B cell (primary cell): ENCODE results near the gene SOD3. TPM values are rescaled to one million over a fixed set of nuclear protein-coding genes. Genes with fewer than 3 reads are reported as not detected.

Source experiments
- ATAC-seq: fragments of 200-7000 bp; cut with Tn5 transposase; one replicate; pipeline ENCODE4 v1.10.0; 2021; ENCODE audit warnings: low read depth, mild to moderate bottlenecking, moderate number of reproducible peaks, moderate library complexity
- CTCF ChIA-PET: fragments of 350-600 bp; sonication (Branson Sonifier 250); formaldehyde crosslinking; loops from one replicate; lab custom pipeline; 2021; ENCODE audit warnings: antibody characterized with exemption, inconsistent platforms; lab: Charles Lee
- POLR2A ChIA-PET: fragments of 350-600 bp; sonication (Branson Sonifier 250); formaldehyde crosslinking; loops from one replicate; lab custom pipeline; 2021; ENCODE audit warnings: antibody characterized with exemption; lab: Charles Lee
- DNase-seq: peaks from one replicate; pipeline ENCODE4 v3.0.0; 2013
- H2AFZ ChIP-seq: 2 replicates; pipeline ENCODE4 v1.6.1; 2012; ENCODE audit warnings: mild to moderate bottlenecking, low read depth, low read length; ENCODE audit not compliant: insufficient read depth, poor library complexity, severe bottlenecking
- H3K27ac ChIP-seq, 2 donors: 1 replicate in 1 of 2; 2 replicates in 1 of 2; pipeline ENCODE4 v1.5.1; 2012 to 2013; ENCODE audit warnings: low read length in 2 of 2, mild to moderate bottlenecking in 2 of 2, moderate library complexity in 1 of 2
- H3K27me3 ChIP-seq, 4 experiments: fragments of 200-600 bp in 1 of 4; sonication (generic) in 1 of 4; replicated peaks in 1 of 4; 1 replicate in 2 of 4; 2 replicates in 2 of 4; pipeline versions ENCODE4 v1.6.1 to v1.7.0; 2013 to 2016; ENCODE audit warnings: low read length in 3 of 4, mild to moderate bottlenecking in 2 of 4, mixed read lengths in 1 of 4, moderate library complexity in 1 of 4; ENCODE audit not compliant: insufficient read depth in 4 of 4, control insufficient read depth in 3 of 4; ENCODE audit errors: control extremely low read depth in 1 of 4
- H3K36me3 ChIP-seq, 2 experiments: replicated peaks in 1 of 2; 1 replicate in 1 of 2; 2 replicates in 1 of 2; pipeline versions ENCODE4 v1.6.1 to v1.7.1; 2013; ENCODE audit warnings: low read length in 1 of 2; ENCODE audit not compliant: insufficient read depth in 2 of 2, control insufficient read depth in 1 of 2; ENCODE audit errors: control extremely low read depth in 1 of 2, extremely low read depth in 1 of 2
- H3K4me1 ChIP-seq, 2 donors: fragments of 200-600 bp in 1 of 2; sonication (generic) in 1 of 2; 1 replicate in 1 of 2; 2 replicates in 1 of 2; pipeline versions ENCODE4 v1.5.1 to v1.6.1; 2013 to 2017; ENCODE audit warnings: low read length in 2 of 2; ENCODE audit not compliant: control insufficient read depth in 2 of 2, insufficient read depth in 2 of 2
- H3K4me2 ChIP-seq: replicated peaks from 2 replicates; pipeline ENCODE3; 2012; ENCODE audit warnings: mild to moderate bottlenecking, low read depth, low read length; ENCODE audit not compliant: poor library complexity, severe bottlenecking
- H3K4me3 ChIP-seq, 5 experiments: fragments of 200-600 bp in 1 of 5; sonication (generic) in 1 of 5; 1 replicate in 3 of 5; 2 replicates in 2 of 5; pipeline versions ENCODE4 v1.5.1 to v1.7.0; 2011 to 2016; ENCODE audit warnings: low read length in 4 of 5, mild to moderate bottlenecking in 4 of 5, low read depth in 2 of 5, control low read depth in 1 of 5, moderate library complexity in 1 of 5; ENCODE audit not compliant: insufficient read depth in 1 of 5; ENCODE audit errors: control extremely low read depth in 1 of 5, extremely low read depth in 1 of 5
- H3K79me2 ChIP-seq: fragments of 200-600 bp; sonication (generic); one replicate; pipeline ENCODE4 v1.6.0; 2016; ENCODE audit warnings: low read length; ENCODE audit not compliant: control insufficient read depth, insufficient read depth
- H3K9ac ChIP-seq: fragments of 200-600 bp; sonication (generic); 2 replicates; pipeline ENCODE4 v1.6.1; 2017; ENCODE audit warnings: mild to moderate bottlenecking, low read length, moderate library complexity
- H3K9me3 ChIP-seq, 3 donors: one replicate each; pipeline versions ENCODE4 v1.6.1 to v1.7.1; 2013; ENCODE audit warnings: low read length in 2 of 3; ENCODE audit not compliant: control insufficient read depth in 2 of 3, insufficient read depth in 1 of 3; ENCODE audit errors: control extremely low read depth in 1 of 3
- H4K20me1 ChIP-seq: 2 replicates; pipeline ENCODE4 v1.6.0; 2012; ENCODE audit warnings: mild to moderate bottlenecking, low read length; ENCODE audit not compliant: insufficient read depth, control insufficient read depth, poor library complexity, severe bottlenecking
- H3K27ac Mint-ChIP-seq: one replicate; pipeline ENCODE4 v1.8.0; 2021; ENCODE audit warnings: mixed read lengths
- H3K27me3 Mint-ChIP-seq: one replicate; pipeline ENCODE4 v1.8.0; 2021; ENCODE audit warnings: mixed read lengths
- H3K4me1 Mint-ChIP-seq: one replicate; pipeline ENCODE4 v1.8.0; 2021; ENCODE audit warnings: mixed read lengths
- H3K4me3 Mint-ChIP-seq: one replicate; pipeline ENCODE4 v1.8.0; 2021; ENCODE audit warnings: mixed read lengths
- H3K9me3 Mint-ChIP-seq: one replicate; pipeline ENCODE4 v1.8.0; 2022; ENCODE audit warnings: mixed read lengths; ENCODE audit not compliant: insufficient read depth
- EZH2 ChIP-seq: IDR thresholded peaks from 2 replicates; pipeline ENCODE4 v1.6.1; 2012; ENCODE audit warnings: borderline replicate concordance, low read depth, mild to moderate bottlenecking, moderate library complexity, low read length; ENCODE audit not compliant: insufficient read depth, poor library complexity, severe bottlenecking
- WGBS: methylation state at CpG from one replicate; pipeline ENCODE4 v1.1.5; 2013; ENCODE audit warnings: missing lambda C conversion rate; ENCODE audit not compliant: insufficient coverage; 5-methylcytosine and 5-hydroxymethylcytosine counted together
- intact Hi-C: fragments of 100-400 bp; cut with micrococcal nuclease; formaldehyde crosslinking; loops from one replicate; pipeline ENCODE4 v1.10.0; 2022
- polyA plus RNA-seq: library from polyadenylated mRNA; depleted of rRNA; stranded (reverse); fragments of >200 nt; gene quantifications from 2 replicates; pipeline ENCODE4 v1.2.3, GENCODE V29; 2012
- total RNA-seq, 2 donors: library from RNA; stranded (reverse); fragments of 120-200 nt in 1 of 2; gene quantifications; 1 replicate in 1 of 2; 2 replicates in 1 of 2; pipeline versions ENCODE4 v1.2.3 to v1.2.4, GENCODE V29; 2013 to 2022
- TF ChIP-seq, protein P1 (sequence below): fragments of 200-600 bp; IDR thresholded peaks from one replicate; pipeline ENCODE4 v1.8.0; 2022; ENCODE audit warnings: antibody characterized with exemption, mild to moderate bottlenecking

The SOD3 gene
- total and polyA plus RNA-seq, 2 donors (not counting 1 experiment from before 2014, with no cell fraction given) = not detected

DNA sequence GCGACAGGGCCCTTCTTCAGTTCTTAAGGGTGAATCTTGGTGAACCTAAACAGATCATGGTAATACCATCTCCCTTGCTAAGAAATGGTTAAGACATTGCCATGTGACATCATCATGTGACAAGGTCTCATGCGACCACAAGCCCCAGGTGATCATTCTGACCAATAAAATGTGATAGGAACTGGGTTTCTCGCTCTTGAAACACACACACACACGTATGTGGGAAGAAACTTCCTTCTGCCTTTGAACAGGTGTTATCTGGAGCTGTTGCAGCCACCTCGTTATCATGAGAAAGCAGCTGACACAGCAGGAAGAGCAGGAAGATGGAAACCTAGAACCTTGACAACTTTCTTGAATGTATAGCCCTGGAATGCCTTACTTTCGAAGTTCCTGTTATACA lies 10.2 kb downstream of the SOD3 start:
- Histone ChIP-seq H3K4me3 (no peak overlapping the region), H3K4me2 (no peak overlapping the region), H3K9me3 (peaks cover 0 to 3% (median 0%) of the 10 kb centered on the region in 3 donors), H3K9ac (no peak overlapping the region), H3K36me3 (no peaks in the 10 kb centered on the region), H3K4me1 (no peaks in the 10 kb centered on the region), H2AFZ (no peak overlapping the region), H4K20me1 (no peaks in the 10 kb centered on the region), H3K27ac (no peak overlapping the region), H3K79me2 (no peaks in the 10 kb centered on the region), H3K27me3 (peaks cover 0 to 17% (median 3%) of the 10 kb centered on the region in 4 experiments)
- Mint-ChIP-seq H3K4me1 (no peaks in the 10 kb centered on the region), H3K27me3 (peaks cover 35% of the 10 kb centered on the region), H3K27ac (no peak overlapping the region), H3K4me3 (no peak overlapping the region), H3K9me3 (no peaks in the 10 kb centered on the region)
- intact Hi-C loops = no loop called here
- ChIA-PET POLR2A (no interaction called here), CTCF (no interaction called here)
- ATAC-seq (no peak), DNase-seq (no peak)
- 0% methylated on average over 1 of the region's 6 CpGs for WGBS
- no peak for TF ChIP-seq EZH2
- TF ChIP-seq, protein P1, sequence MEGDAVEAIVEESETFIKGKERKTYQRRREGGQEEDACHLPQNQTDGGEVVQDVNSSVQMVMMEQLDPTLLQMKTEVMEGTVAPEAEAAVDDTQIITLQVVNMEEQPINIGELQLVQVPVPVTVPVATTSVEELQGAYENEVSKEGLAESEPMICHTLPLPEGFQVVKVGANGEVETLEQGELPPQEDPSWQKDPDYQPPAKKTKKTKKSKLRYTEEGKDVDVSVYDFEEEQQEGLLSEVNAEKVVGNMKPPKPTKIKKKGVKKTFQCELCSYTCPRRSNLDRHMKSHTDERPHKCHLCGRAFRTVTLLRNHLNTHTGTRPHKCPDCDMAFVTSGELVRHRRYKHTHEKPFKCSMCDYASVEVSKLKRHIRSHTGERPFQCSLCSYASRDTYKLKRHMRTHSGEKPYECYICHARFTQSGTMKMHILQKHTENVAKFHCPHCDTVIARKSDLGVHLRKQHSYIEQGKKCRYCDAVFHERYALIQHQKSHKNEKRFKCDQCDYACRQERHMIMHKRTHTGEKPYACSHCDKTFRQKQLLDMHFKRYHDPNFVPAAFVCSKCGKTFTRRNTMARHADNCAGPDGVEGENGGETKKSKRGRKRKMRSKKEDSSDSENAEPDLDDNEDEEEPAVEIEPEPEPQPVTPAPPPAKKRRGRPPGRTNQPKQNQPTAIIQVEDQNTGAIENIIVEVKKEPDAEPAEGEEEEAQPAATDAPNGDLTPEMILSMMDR = no peak

DNA sequence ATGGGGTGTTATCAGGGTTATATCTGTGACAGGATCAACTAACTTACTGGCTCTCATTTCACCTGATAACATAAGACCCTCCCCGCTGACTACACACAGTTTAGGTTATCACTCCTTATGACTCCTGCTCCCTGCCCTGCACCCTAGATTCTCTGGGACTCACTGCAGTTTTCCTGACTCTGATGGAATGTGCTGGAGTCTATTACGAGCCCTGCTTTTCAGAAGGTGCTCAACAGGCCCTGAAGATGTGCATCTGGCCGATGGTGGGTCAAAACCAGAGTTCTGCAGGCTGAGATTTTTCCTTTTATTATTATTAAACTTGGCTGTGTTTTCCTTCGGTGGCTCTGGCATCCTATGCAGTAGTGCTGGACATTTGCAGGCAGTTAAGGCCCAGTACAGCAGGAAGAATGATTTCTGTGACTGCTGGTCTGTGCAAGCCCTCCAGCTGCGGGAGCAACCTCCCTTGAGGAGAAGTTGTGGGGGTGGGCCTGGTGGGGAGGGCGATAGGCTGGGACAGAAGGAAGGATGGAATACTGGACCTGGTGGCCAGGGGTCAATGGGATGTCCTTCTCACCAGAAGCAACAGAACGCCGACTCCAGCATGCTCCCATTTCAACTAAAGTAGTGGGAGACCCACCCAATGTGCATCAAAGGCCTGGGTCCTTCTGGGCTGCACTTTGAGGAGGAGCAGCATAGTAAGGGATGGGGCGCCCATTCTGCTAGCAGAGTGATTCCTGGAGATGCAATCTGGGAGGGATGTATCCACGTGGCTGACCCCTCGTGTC lies 11.0 kb downstream of the SOD3 start:
- Histone ChIP-seq H3K79me2 (no peaks in the 10 kb centered on the region), H3K9me3 (peaks cover 0 to 3% (median 0%) of the 10 kb centered on the region in 3 donors), H2AFZ (no peak overlapping the region), H3K9ac (no peak overlapping the region), H3K4me2 (no peak overlapping the region), H3K36me3 (no peaks in the 10 kb centered on the region), H3K27ac (no peak overlapping the region), H3K4me3 (no peak overlapping the region), H3K27me3 (peaks cover 0 to 11% (median under 1%) of the 10 kb centered on the region in 4 experiments), H3K4me1 (no peaks in the 10 kb centered on the region), H4K20me1 (no peaks in the 10 kb centered on the region)
- Mint-ChIP-seq H3K27ac (no peak overlapping the region), H3K9me3 (no peaks in the 10 kb centered on the region), H3K4me3 (no peak overlapping the region), H3K4me1 (no peaks in the 10 kb centered on the region), H3K27me3 (peaks cover 27% of the 10 kb centered on the region)
- 77% methylated on average over 8 of the region's 11 CpGs for WGBS
- TF ChIP-seq EZH2 = no peak
- TF ChIP-seq, protein P1 = no peak
- intact Hi-C loops = no loop called here
- CTCF ChIA-PET = no interaction called here
- POLR2A ChIA-PET = no interaction called here
- ATAC-seq (no peak), DNase-seq (no peak)
